Measurements from ENCODE around the gene SH3RF1.

The SH3RF1 gene

DNA sequence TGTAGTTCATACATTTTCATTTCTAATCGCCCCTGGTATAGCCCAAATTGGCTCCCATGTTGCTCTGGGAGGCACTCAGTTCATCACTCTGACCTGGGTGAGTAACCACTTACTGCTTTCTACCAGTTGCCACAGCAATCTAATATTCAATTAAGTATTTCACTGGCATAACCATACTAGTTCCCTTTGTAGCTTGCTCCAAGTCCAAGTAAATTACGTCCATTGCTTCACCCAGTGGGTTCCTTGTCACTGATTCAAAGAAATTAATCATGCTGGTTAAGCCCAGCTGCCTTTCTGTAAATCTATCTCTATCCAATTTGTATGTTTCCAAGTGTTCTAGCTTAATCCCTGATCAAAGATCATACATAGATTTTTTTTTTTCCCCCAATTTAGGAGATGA is 168.7 kb downstream of the SH3RF1 start:
- DNase-seq (ENCODE audit: low spot score): no peak

GRCh38 chr4:169100670-169101101 is 170.1 kb downstream of the SH3RF1 start:
- DNase-seq (ENCODE audit: low spot score): no peak

- no peak for DNase-seq (ENCODE audit: low spot score)
These were observed 171.0 kb downstream of the SH3RF1 start for GRCh38 chr4:169099771-169100180.

DNA sequence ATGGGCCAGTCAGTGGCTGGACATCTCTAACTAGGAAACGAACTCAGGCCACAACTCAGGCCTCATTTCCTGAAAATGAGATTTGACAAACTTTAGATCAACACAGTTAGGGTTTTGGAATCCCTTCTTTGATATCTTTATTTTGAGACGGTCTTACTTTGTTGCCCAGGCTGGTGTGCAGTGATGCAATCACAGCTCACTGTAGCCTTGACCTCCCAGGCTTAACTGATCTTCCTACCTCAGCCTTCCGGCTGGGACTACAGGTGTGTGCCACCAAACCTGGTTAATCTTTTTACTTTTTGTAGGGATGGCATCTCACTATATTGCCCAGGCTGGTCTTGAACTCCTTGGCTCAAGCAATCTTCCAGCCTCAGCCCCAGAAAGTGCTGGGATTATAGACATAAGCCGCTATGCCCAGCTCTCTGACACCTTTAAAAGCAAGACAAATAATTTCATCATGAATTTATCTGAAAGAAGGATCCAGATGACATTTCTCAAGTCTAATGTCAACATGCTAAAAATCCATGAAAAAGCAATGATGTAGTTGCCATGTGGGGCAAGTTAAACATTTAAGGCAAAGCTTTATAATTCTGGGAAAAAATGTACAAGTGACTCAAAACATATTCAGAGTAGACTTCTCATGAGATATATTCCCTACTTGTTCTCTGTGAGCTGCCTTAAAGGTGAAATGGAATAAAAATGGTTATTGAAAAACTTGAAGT is 171.6 kb downstream of the SH3RF1 start:
- DNase-seq (ENCODE audit: low spot score): no peak

DNA sequence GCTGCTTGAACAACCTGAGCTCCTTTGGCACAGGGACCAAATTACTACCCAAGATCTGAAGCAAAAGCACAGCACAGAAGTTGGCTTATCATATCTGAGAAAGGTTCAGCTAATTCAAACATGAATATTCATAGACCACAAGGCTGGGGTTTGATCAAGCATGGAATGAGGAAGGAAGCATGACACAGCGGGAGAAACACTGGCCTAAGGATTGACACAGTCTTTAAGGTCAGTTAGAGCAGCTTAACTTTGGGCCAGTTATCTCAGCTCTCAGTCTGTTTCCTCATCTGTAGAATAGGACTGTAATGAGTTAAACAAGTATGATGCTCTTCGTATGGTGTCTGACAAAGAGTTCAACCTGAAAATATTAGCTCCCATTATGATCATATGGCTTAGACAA is 172.2 kb downstream of the SH3RF1 start:
- DNase-seq (ENCODE audit: low spot score): no peak

DNA sequence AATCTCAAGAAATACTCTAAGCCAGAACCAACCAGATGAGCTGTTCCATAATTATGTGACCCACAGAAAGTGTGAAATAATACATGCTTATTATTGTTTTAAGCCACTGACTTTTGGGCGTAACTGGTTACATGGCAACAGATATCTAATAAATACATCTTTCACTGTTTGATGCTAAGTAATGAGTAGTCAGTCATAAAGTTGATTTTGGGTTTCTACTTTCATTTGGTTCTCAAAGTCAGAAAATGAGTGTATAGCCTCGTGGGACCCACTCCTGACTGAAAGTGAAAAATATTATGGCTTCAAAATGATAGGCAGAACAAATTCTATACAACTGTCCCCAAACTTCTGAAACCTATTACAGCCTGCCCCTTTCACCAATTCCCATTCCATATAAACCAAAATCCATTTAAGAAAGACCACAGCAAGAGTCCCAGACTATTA is 172.7 kb downstream of the SH3RF1 start:
- no peak for DNase-seq (ENCODE audit: low spot score)

DNA sequence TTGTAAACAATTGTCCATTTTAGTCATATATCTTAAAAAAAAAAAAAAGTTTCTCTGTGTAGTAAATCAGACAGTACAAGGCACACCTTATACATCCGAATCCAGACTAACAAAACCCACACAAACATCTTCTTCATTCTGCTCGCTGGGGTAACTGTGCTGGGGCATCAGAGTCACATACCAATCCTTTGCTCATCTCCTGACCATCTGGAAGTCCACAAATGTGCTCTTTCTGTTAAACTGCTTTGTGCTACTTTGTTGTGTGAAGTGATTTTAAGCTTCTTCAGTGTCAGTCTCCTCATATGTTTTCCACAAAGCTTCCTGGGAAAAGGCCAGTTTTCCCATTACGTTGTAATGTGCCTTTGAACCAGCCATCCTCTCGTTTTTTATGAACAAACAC is 174.5 kb downstream of the SH3RF1 start:
- no peak for DNase-seq (ENCODE audit: low spot score)

GRCh38 chr4:169094656-169095231 is 176.0 kb downstream of the SH3RF1 start:
- no peak for DNase-seq (ENCODE audit: low spot score)

DNA sequence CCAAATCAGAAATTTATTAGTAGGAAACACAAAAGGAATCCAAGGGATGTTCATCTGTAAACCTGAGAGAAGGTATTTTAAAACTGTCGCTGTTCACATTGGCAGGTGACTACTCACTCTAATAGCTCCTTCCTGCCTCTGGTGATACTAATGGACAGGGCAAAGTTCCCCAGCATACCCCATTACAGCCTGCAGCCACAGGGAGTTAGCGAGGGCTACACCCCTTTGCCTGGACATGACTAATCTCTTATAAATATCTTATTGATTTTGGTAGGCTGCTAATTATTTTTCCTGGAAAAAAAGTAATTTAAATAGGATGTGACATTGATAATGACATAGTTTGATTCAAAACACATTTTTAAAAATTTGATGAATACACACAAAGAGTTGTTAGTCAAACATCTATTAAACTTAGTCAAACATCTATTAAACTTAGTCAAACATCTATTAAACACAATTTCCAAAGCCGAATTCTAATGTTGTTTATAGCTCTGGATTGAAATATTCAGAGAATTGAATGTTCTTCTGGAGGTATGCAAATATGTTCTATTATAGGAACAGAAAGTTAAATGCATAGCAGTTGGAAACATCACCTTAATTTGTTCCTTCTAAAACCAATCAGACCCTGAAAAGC is 177.8 kb downstream of the SH3RF1 start:
- no peak for DNase-seq (ENCODE audit: low spot score)

GRCh38 chr4:169090484-169091215 is 180.1 kb downstream of the SH3RF1 start:
- no peak for DNase-seq (ENCODE audit: low spot score)

DNA sequence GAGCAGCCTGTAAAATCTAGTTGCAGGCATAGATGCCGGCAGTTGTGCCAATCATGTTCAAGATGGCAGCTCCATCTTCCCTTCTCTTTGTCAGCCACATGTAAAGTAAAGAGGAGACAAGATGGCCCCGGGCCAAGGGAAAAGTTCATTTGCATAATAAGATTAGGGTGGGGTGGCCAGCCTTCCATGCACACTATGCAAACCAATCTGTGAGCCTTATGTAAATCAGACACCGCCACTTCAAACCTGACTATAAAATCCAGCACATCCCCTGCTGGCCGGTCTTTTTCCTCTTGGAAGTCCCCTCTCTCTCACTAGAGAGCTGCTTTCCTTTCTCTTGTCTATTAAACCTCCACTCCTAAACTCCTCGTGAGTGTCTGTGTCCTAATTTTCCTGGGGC is 181.8 kb downstream of the SH3RF1 start:
- no peak for DNase-seq (ENCODE audit: low spot score)

DNA sequence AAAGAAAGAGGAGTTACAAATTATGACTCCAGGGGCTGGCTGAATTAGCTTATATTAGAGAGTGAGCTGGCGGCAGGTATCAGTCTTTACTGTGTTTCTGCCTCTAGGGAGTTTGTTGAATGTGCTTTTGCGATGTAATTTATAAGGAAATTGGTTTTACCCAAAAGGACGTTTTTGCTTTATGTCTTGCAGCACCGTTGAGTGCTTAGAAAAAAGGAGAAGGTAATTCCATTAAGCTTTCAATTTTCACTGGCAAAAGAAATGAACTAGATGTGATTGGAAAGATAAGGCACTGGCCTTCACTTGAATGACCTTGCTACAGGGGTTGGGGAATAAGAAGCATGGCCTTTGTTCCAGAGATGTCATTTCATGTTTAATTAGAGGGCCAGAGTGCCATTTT is 185.8 kb downstream of the SH3RF1 start:
- DNase-seq (ENCODE audit: low spot score): no peak

DNA sequence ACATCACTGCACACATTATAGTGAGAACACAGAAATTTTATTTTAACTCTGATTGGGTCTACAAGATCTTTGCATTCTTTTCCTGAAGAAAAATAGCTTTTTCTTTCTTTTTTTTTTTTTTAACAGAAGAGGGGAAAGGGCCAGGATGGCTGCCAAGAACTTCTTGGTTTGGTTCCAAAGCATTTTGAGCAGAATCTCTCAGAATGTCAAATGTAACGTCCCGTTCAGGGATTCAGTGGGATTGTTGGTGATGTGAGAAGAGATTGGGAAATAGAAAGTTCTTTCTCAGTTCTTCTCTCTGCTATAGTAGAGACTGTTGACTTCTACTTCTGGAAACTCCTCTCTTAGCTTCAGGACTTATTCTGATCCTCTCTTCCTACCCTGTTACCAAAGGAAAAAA is 189.8 kb downstream of the SH3RF1 start:
- no peak for DNase-seq (ENCODE audit: low spot score)

DNA sequence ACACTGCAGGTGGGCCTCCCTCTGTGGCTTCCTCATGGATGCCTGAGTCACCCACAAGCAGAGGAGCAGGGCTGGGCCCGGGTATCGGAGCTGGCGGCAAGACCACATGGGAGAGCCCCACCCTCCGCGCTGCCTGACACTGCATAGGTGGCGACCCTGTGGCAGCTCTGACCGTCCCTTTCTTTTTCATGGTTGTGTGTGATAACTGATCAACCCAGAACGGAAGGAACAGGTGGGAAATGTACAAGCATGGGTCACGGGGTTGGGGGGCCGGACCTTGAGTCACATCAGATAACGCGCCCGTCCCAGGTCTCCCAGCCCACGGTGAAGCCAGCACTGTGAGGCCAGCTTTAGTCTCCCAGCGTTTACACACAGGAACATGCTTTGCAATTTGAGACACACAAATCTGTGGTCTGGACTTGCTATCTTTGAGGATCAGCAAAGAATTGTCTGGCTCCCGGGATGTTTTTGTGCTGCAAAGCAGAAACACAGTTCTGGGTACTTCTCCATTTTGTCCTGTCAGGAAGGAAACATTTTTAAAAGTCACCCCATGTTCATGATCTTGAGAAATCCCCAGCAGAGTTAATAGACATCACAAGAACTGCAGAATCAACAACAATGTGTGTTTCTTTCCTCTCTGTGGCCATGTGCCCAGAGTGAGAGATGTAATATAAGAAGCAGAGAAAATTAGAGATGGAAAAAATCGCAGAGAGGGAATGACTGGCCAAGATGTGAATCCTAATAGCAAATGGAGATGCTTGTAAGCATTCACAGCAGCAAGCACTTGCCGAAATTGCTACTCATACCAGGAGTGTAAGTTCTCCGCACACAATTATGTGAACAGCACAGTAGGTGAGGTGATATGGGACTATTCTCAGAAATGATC is 190.6 kb downstream of the SH3RF1 start:
- no peak for DNase-seq (ENCODE audit: low spot score)

DNA sequence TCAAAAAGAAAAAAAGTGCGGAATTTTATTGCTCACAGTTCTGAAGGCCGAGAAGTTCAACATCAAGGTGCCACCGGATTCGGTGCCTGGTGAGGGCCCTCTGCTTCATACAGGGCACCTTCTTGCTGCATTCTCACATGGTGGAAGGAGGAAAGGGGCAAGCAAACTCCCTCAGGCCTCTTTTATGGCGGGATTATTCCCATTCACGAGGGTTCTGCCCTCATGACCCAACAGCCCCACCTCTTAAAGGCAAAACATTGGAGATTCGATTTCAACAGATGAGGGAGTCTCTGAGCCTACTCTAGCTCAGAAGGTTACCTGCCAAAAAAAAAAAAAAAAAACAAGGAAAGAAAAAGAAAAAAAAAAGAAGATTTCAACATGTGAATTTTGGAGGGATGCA is 196.6 kb downstream of the SH3RF1 start:
- no peak for DNase-seq (ENCODE audit: low spot score)

GRCh38 chr4:169071747-169072146 is 199.0 kb downstream of the SH3RF1 start:
- no peak for DNase-seq (ENCODE audit: low spot score)

- DNase-seq (ENCODE audit: low spot score): no peak
These were observed 199.9 kb downstream of the SH3RF1 start for GRCh38 chr4:169070895-169071218.

- DNase-seq (ENCODE audit: low spot score): no peak
These were observed 200.5 kb downstream of the SH3RF1 start for GRCh38 chr4:169070071-169070894.

- DNase-seq (ENCODE audit: low spot score): no peak
These were observed 202.3 kb downstream of the SH3RF1 start for GRCh38 chr4:169068423-169068822.

- no peak for DNase-seq (ENCODE audit: low spot score)
These were observed 203.8 kb downstream of the SH3RF1 start for GRCh38 chr4:169066934-169067333.

GRCh38 chr4:169064296-169064695 is 206.5 kb downstream of the SH3RF1 start:
- no peak for DNase-seq (ENCODE audit: low spot score)
